ENCODE data around the gene EHBP1.

EHBP1 gene

DNA sequence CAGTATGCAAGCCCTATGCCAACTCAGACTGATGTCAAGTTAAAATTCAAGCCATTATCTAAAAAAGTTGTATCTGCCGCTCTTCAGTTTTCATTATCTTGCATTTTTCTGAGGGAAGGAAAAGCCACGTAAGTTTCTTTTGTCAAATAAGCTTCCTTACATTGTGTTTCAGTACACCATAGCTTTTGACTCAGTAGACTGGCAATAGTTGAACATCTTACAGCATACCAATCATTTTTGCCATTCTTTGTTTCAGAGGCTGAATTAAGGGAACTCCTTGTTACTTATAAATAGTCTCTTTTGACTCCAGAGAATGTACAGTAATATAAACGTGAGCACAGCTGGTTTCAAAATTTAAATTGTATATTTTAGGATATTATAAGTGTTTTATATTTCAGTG is 120.6 kb downstream of the EHBP1 start:
- DNase-seq, result no peak

DNA sequence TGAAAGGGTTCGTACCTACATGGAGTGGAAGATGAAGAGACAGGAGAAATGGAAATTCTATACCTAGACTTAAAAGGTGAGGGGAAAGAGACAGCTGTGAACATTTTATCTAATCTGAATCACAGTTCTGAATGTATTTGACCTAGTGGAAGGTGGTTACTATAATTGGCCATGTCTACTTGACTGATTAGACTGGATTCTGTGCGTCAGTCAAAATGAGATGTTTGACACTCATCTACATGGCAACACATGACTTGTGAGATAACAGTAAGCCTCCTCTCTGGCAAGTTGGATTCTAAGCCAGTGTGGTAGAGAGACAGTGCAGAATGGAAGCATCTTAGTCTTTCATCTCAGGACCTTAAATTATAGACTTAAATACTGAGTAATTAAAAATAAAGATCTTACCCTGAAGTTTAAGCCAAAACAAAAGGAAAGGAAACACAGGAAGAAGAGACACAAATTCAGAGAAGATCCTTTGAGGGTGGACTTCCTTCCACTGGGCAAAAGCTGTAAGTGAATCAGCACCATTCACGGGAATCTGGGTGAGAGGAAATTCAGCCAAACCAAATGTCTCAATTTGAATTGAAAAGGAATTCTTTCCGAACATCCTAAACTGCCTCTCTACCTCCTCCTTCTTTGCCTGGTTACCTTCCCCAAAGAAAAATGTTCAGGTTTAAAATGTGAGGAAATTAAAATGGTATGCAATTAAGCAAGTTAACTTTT is 121.6 kb downstream of the EHBP1 start:
- DNase-seq, result no peak

DNA sequence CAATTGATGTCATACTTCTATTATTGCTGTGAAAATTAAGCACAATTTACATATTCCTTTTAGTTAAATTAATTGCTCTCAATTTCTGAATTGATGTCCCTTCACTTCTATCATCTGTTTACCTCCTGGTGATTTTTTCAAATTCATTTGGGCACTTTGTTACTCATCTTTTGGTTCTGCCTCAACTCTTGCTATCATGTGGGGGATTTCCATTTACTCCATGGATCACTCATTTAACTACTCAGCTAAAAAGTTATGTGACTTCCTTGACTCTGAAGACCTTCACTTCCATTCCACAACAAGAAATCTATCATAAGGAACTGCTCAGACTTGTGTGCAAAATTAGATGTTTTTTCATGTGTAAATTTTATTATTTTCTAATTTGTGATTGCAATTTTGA is 126.2 kb downstream of the EHBP1 start:
- no peak for DNase-seq

DNA sequence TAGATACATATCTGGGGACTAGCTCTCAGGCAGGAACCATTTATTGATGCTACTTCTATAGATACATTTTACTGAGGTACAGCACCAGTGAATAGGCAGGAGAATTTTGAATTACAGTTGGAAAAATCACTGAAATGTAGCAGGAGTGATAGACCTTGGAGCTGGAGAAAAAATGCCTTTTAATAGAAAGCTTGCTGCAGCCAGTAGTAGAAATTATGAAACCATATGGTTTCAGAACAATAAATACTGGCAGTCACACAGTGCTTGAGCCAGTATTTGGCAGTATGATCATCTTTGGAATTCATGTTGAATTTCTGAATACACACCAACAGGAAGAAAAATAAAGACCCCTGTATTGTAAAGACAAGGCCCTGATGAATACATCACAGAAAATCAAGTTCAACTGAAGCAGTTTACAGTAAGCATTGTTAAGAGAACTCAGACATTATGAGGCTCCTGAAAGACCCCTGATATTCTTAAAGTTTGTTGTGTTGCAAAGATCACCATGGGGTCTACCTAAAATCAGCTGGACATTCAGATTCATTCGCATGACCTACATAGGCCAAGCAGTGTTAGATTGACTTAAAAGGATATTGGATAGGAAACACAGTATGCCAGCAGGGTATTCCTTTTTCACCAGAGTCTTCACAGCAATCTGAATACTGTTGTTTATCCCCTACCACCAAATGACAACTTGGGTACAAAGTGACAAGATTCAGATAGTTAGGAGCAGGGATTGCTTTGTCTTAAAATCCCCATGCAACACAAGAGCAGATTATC is 139.0 kb downstream of the EHBP1 start:
- DNase-seq, result no peak

DNA sequence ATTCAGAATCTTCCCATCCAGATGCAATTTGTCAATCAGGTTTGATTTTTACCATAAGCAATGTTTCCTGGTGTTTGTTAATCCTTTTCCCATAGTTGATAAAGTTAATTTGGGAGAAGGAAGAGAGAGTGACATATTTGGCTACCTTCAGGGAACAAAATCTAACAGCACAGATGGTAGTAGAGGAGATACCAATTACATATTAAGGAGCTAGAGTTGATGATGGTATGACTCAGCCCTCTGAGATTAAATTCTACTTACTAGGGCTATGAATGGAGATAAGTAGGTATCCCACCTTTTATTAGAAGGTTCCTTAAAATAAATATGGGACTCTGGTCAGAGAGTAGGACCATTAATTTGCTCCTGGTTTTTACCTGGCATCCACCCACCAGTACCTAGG is 139.7 kb downstream of the EHBP1 start:
- no peak for DNase-seq

DNA sequence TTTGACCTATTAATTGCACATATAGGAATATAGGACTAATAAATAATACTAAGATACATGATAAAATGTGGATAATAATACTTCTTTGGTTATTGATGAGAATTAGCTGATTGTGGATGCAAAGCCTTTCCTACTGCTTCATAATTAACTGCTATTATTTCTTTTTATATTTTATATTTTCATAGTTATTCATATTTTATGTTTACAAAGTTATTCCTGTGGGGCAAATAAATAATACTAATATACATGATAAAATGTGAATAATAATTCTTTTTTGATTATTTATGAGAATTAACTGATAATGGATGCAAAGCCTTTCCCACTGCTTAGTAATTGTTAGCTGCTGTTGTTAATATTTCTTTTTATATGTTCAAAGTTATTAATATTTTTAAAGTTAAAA is 146.7 kb downstream of the EHBP1 start:
- DNase-seq, result no peak

DNA sequence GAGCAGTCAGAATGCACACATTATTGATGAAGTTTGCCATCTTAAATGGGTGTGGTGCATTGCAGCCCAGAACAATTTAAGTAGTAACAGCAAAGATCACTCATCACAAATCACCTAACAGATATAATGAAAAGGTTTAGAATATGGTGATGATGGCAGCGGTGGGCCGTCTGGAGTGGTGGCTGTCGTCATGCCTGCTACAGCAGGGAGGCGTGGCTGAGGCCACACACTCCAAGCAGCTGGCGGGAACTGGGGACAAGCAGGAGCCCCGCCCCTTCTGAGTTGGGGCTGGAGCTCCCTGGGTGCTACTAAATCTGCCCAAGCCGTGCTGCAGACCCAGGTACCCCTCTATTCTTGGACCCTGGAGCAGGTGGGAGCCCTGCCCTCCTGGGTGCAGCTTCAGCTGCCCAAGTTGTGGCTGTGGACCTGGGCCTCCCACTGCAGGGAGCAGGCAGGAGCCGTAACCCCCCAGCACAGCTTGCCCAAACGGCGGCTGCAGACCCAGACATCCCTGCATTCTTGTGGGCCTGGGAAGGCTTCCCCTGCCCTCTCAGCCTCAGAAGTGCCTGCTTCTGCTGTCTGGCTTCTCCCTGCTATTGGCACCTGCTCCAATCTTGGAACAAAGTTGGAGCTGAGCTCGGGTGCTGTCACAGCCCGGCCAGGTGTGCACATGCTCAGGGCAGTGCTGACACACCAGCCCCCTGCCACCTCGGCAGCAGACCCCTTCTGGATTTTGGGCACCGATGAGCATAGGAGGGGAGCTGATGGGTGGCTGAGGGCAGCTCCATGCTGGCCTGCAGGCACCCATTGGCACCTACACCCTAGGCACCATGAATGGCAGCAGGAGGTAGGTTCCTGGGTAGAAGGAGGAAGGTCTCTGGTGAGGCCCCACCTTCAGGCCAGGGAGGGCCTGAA is 149.3 kb downstream of the EHBP1 start:
- no peak for DNase-seq

DNA sequence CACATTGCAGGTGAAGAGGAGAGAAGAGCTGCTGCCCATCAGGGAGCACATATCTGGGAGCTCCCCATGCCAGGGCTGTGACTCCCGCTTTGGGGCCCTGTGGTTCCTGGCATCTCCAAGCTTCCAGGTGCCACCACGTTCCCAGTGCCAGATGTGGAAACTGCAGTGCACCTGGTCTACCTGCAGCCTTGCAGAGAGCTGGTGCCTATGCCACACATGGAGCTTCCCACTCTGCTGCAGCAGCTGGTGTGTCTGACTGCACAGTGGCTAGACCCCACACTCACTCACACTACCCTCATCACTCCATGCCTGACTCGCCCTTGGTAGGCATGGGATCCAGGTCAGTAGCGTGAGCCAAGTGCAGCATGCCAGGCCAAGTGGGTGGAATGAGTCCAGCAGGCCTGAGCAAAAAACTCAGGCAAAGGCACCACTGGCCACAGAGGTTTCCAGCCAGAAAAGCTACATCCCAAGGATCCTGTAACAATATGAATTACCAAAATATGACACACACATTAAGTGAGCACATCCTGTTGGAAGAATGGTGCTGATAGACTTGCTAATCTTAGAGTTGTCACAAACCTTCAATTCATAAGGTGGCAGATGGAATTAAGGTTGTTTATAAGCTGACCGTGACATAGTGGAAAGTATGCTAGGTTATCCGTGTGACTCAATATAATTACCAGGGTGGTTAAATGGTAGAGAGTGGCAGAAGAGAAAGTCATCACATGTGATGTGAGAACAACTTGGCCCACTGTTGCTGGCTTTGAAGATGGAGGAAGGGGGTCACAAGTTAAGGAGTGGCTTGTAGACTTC is 150.9 kb downstream of the EHBP1 start:
- no peak for DNase-seq

DNA sequence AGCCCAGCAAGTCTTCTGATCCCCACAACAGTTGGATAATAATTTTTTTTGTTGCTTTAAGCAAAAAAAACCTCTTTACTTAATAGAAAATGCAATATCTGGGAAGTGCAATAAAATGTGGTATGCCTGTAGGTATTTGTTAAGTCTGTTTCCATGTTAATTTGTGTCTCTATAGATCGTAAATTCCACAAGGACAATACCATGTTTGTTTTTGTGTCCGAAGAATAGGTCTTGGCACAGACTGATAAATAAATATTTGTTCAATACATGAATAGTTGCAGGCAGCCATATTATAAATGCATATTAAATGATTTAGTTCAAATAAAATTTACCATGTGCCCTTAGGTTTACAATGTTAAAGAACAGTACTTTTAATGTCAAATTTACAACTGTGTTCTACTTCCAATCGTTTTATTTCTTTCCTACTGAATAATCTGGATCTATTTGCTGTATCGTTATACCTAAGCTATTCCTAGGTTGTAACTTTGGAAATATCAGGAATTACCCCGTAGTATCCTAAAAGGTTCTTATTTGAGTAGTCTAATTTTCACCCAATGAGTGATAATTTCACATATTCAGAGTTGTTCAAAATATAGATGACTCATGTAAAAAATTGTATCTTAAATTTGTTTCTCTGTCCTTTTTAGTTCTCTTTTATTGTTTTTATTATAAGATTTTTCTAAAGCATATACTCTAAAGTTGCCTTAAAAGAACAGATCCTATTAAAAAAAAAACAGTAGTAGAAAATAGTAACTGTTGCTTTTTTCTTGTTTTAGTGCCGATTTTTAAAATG is 151.8 kb downstream of the EHBP1 start:
- DNase-seq, result no peak

DNA sequence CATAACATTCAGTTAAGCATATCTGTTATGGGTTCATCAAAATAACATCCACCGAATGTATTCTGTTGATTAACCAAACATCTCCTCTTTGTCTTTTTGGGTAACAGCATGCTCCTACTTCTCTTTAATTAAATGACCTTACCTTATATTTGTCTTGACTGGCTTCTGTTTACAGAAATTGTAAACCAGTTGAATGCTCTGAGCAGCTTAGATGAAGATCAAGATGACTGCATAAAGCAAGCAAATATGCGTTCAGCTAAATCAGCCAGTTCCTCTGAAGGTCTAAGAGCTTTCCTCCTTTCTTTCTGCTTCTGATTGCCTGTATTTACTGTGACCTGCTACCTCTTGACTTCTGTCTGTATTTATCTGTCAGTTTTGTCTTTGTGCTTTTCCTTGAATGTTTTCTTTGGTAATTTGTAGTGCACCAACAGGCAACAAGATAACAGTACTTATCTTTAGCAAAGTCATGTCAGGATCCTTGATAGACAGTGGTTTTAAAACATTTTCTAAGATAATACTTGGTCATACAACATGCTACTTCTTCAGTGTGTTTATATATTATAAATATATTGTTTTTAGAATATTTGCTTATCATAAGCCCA is 152.8 kb downstream of the EHBP1 start:
- no peak for DNase-seq

DNA sequence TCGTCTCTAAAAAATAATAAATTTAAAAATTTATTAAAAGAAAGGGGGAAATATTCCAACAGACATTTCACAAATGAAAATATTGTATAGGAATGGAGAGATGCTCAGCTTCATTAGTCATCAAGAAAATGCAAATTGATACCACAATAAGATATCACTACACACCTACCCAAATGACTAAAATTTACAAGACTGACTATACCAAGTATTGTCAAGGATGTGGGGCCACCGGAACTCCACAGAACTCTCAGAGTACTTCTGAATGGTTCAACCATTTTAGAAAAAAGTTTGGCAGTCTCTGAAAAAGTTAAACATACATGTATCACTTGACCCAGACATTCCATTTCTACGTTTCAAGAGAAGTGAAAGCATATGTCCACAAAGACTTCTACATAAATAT is 163.4 kb downstream of the EHBP1 start:
- no peak for DNase-seq

DNA sequence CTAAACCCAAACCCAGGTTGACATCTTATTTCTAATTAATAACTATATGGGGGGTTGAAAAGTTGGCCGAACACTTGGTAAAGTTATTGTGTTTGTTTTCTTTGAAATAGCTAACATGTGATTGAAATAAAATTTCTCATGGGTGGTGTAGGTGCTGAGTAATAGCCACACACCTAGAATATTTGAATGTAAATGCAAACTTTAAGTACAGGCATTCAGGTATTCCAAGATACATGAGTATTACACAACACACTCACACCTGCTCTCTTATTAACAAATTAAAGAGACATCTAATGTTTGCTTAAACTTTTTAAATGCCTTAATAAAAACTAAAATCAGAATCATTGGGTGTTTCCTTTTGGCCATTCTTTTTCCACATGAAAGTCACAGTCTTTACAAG is 165.5 kb downstream of the EHBP1 start:
- no peak for DNase-seq

DNA sequence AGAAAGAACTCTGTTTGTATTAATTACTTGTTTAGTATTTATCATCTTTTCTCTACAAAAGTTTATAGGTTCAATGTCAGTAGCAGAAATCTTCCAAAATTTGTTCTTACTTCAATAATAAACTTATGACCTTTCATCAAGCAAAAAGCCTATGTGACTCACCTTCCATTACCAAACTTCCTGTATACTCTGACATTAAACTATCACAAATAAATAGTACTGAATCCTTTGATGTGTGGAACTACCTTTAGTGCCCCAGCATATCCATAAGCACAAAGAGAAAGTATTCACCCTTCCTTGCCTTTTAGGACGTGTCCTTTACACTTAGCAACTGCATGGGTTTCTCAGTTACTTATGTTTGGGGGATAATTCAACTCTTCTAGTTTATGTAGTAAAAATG is 166.0 kb downstream of the EHBP1 start:
- DNase-seq, result no peak

DNA sequence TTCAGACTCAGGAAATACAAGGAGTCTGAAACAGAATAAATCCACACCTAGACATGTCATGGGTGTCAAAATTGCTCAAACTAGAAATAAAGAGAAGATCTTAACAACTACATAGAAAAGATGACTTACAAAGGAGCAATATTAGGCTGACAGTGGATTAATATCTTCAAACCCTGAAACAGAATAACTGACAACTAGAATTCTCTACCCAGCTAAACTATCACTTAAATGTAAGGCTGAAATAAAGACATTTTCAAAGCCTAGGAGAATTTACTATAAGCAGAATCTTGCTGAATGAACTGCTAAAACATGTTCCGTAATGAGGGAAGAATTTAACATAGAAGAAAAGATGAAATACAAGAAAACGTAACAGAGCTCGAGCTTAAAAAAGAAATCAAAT is 168.1 kb downstream of the EHBP1 start:
- DNase-seq, result no peak

DNA sequence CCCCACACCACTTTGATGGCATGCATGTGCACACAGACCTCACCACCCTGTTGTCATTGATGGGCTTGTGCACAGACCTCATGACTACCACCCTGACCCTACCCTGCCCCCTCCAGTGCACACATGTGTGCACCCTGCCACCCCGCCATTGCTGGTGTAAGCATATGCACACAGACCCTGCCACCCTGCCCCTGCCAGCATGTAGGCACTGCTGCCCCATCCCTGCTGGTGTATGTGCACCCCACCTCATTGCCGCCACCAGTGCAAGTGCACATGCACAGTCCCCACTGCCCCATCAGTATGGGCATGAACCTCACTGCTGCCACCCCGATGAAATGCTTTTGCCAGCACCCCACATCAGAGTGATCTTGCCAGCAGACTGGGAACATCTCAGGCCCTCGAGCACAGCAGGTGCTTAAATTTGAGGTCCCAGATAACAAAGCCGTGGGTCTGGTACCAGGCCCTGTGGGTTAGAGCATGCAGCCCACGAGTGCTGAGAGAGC is 169.4 kb downstream of the EHBP1 start:
- no peak for DNase-seq

DNA sequence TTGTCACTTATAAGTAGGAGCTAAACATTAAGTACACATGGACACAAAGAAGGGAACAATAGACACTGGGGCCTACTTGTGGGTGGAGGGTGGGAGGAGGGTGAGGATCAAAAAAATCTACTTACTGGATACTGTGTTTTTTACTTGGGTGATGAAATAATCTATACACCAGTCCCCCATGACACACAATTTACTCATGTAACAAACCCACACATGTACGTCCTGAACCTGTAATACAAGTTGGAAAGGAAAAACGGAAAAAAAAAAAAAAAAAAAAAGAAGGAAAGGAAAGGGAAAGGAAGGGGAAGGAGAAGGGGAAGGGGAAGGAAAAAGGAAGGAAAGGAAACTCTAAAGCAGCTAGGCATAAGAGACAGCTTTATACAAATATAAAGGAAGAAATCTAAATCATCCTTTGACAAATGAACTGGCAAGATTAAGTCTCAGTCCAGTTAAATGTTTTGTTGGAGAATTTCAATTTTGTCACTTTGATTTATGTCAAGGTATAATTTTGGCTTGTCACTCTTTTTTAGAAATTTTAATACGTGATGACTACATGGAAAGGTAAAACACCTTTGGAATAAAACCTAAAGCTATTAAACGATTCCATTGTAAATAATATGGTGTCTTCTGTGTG is 175.8 kb downstream of the EHBP1 start:
- no peak for DNase-seq

DNA sequence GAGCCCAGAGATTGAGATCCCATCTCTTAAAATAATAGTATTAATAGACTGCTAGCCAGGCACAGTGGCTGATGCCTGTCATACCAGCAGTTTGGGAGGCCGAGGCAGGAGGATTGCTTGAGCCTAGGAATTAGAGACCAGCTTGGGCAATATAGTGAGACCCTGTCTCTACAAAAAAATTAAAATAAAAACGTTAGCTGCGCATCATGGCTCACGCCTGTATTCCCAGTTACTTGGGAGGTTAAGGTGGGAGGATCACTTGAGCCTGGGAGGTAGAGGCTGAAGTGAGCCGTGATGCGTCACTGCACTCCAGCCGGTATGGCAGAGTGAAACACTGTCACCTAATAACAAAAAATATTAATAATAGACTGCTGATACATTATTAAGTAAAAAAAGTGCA is 178.1 kb downstream of the EHBP1 start:
- no peak for DNase-seq

DNA sequence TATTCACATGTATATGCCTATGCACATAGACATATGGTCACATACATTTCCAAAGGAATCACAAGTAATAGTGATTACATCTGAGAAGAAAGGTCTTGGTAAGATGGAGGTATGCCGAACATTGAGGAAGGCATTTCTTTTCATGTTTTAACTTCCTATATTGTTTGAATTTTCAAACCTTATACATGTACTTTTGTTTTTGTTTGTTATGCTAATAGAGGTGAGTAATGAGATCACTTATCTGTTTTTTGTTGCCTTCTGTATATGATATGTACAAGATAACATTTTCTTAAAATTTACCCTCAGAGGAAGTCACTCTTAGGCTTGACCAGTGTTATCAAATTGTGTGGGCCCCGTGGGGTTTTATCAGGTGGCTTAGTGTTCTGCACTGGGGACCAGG is 178.6 kb downstream of the EHBP1 start:
- DNase-seq, result no peak

DNA sequence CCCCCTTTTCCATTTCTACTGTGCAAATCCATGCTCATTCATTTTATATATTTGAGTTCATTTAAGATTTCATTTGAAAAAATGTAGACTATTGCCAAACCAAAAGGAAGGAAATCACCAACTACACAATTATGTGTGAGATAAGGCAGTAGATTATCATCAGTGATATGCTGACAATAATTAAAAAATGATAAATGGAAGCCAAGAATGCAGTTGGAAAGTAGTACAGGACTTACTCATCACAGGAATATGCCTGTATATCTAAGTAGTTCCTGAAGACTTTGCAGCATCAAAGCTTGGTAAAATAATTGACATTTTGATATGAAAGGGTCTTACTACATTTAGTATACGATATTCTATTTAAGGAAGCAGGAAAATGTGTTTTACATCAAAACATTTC is 179.0 kb downstream of the EHBP1 start:
- no peak for DNase-seq

DNA sequence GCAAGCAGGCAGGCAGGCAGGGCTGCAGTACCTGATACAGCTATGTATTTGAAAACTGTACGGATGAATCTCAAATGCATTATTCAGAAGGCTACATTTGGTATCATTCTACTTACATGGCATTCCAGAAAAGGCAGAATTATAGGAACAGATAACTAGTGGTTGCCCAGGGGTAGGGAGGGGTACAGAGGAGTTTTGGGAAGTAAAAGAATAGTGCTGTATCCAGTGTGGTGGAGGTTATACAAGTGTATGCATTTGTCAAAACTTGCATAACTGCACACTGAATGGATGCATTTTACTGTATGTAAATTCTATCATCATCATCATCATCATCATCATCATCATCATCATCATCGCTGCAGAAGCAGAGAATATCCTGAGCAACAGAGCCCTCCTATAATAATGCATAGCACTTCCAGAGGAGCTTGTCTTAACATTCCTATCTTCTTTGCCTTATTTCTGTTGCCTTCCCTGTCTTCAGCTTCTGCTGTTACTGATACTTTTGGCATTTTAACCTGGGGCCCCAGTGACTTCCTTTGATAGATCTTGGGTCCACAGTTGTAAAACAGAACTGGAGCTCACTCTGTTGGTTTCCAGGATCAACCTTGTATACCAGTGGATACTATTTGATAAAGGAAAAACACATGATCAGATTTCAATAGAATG is 189.6 kb downstream of the EHBP1 start:
- no peak for DNase-seq

All from activated gamma-delta T cell treated with Interleukin-2 at 50 U/mL for 16 hours (primary cell).